GM21390 (cell line): ENCODE measurements around the gene LLCFC1.
A peak's percentile ranks its signal among the peaks of the same experiment; 100 is the strongest.
"Not testable (repeated sequence)": the region's sequence is repeated elsewhere in the genome, so short reads cannot be mapped to it uniquely, and the experiment has no call there.

Experiments used
- ATAC-seq: cut with Tn5 transposase; IDR thresholded peaks from one replicate; pipeline ENCODE4 v1.9.1; 2021; ENCODE audit not compliant: unreplicated experiment

LLCFC1 gene

GRCh38 chr7:142941541-142941940, 2.3 kb downstream of the LLCFC1 start:
- ATAC-seq = no peak

GRCh38 chr7:142942746-142943145, 3.5 kb downstream of the LLCFC1 start:
- ATAC-seq = no peak

DNA sequence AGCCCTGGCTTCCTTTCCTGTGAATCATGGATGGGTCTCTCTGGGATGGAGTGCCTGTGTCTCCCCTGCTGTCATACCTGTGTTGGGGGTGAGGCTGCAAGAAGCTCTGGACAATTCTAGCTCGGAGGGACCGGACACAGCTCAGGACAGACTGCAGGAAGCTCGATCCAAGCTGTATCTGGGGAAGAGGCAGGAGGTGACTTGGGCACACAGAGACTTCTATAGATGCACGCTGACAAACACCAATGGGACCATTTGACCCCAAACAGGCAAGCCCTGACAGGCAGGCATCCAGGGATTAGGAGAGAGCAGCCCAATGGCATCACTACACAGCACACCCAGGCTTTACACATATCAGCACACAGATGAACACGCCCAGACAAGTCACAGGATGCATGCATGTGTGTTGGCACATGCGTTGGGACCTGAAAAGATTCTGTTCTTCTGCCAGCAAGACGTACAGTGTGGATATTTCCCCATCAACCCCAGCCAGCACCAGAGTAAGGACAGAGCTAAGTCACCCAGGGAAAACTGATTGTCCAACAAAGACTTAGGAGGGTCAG, 4.5 kb downstream of the LLCFC1 start:
- ATAC-seq = no peak

- ATAC-seq = no peak
Measured at GRCh38 chr7:142945001-142945400, 5.7 kb downstream of the LLCFC1 start.

- no peak for ATAC-seq
Measured at GRCh38 chr7:142948603-142949002, 9.3 kb downstream of the LLCFC1 start.

DNA sequence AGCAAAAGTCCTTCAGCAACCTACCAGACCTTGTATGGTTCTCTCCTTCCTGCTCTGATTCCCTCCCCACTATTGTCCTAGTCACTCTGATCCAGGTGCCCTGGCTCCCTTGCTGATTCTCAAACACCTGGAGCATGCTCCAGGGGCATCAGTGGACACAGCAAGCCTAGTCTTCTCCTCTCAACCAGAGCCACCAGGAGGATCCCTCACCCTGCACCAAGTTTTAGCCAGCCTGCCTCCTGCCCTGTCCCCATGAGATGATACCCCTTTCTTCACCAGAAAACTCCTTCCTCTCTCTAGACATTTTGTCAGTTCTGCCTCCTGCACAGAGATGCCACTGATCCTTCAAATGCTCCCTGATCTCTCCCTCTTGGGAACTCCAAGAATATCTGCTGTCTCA, 11.0 kb downstream of the LLCFC1 start:
- no peak for ATAC-seq

GRCh38 chr7:142954680-142955268, 15.5 kb downstream of the LLCFC1 start:
- peak; percentile 61 for ATAC-seq

GRCh38 chr7:142956951-142957623, 17.8 kb downstream of the LLCFC1 start:
- ATAC-seq = no peak

- no peak for ATAC-seq
Measured at GRCh38 chr7:142957723-142958122, 18.4 kb downstream of the LLCFC1 start.

GRCh38 chr7:142959202-142959601, 19.9 kb downstream of the LLCFC1 start:
- ATAC-seq = no peak

GRCh38 chr7:142960955-142961512, 21.8 kb downstream of the LLCFC1 start:
- no peak for ATAC-seq

DNA sequence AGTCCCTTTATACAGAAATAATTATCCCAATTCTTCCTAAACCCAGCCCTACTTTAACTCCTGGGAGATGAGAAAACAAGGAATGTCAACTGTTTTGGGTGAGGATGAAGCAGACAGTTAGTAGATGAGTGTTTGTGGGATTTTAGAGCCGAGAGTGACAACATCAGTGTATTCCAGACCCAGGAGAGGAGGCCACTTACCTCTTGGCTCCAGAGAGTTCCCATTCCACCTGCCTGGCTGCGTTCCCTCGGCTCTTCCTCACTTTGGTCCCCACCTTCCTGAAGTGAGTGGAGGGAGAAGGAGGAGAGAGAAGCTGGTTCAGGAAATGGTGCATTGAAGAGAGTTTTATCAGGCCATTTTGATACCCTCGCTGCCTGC, 22.3 kb downstream of the LLCFC1 start:
- ATAC-seq = no peak

- no peak for ATAC-seq
Measured at GRCh38 chr7:142961973-142962926, 23.0 kb downstream of the LLCFC1 start, which contains the start of gene KEL. KEL (minus strand) TSS chr7:142962363; CDS start chr7:142962206, 157 bp downstream.

- no peak for ATAC-seq
Measured at GRCh38 chr7:142962991-142963390, 23.7 kb downstream of the LLCFC1 start.

- ATAC-seq = no peak
Measured at GRCh38 chr7:142963993-142964392, 24.7 kb downstream of the LLCFC1 start.

GRCh38 chr7:142964502-142965246, 25.4 kb downstream of the LLCFC1 start:
- no peak for ATAC-seq

DNA sequence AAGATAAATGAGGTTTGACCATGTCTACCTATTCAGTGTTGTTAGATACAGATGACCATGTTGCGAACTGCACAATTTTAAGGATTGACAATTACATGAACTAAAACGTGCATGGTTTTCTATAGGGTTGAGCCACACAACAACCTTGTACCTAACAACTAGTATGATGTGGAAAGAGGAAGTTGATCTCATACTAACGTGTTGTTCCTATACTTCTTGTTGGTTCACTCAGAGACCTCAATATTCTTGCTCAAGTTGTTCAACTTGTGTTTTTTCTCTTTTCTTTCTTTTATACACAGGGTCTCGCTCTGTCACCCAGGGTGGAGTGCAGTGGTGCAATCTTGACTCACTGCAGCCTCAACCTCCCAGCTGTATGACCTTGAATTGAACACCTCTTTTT, 28.9 kb downstream of the LLCFC1 start:
- no peak for ATAC-seq

GRCh38 chr7:142969183-142969582, 29.9 kb downstream of the LLCFC1 start:
- no peak for ATAC-seq

- no peak for ATAC-seq
Measured at GRCh38 chr7:142974626-142975025, 35.3 kb downstream of the LLCFC1 start.

DNA sequence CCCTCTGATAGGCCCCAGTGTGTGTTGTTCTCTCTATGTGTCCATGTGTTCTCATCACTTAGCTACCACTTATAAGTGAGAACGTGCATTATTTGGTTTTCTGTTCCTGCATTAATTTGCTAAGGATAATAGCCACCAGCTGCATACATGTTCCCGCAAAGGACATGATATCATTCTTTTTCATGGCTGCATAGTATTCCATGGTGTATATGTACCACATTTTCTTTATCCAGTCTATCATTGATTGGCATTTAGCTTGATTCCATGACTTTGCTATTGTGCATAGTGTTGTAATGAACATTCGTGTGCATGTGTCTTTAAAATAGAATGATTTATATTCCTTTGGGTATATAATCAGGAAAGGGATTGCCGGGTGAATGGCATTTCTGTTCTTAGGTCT, 39.1 kb downstream of the LLCFC1 start:
- not testable (repeated sequence) for ATAC-seq
